Osteoblast (primary cell): ENCODE measurements around the gene MUC5B. TPM values are rescaled to one million over a fixed set of nuclear protein-coding genes. Genes with fewer than 3 reads are reported as not detected.

ENCODE experiments used
- DNase-seq: peaks from one replicate; pipeline ENCODE4 v3.0.0; 2011; ENCODE audit warnings: low spot score, mixed read lengths; ENCODE audit not compliant: insufficient read length; ENCODE audit errors: missing footprints
- H2AFZ ChIP-seq: 2 replicates; pipeline ENCODE4 v1.6.0; 2011; ENCODE audit warnings: mild to moderate bottlenecking, low read length
- H3K27ac ChIP-seq: 2 replicates; pipeline ENCODE4 v1.5.1; 2011; ENCODE audit warnings: mild to moderate bottlenecking, low read depth, low read length, moderate library complexity
- H3K27me3 ChIP-seq: 2 replicates; pipeline ENCODE4 v1.6.0; 2012; ENCODE audit warnings: mild to moderate bottlenecking, control low read depth, inconsistent platforms, low read length, moderate library complexity; ENCODE audit not compliant: insufficient read depth
- H3K36me3 ChIP-seq: 2 replicates; pipeline ENCODE4 v1.5.1; 2011; ENCODE audit warnings: mild to moderate bottlenecking, low read length, control low read depth, moderate library complexity; ENCODE audit not compliant: insufficient read depth
- H3K4me1 ChIP-seq: 2 replicates; pipeline ENCODE4 v1.5.1; 2011; ENCODE audit warnings: mild to moderate bottlenecking, low read length, control low read depth, moderate library complexity; ENCODE audit not compliant: insufficient read depth
- H3K4me2 ChIP-seq: 2 replicates; pipeline ENCODE4 v1.6.0; 2011; ENCODE audit warnings: mild to moderate bottlenecking, low read length; ENCODE audit not compliant: insufficient read depth
- H3K4me3 ChIP-seq: fragments of 200-600 bp; sonication (generic); 3 replicates; pipeline ENCODE4 v1.5.1; 2012; ENCODE audit warnings: mild to moderate bottlenecking, low read length, inconsistent platforms; ENCODE audit not compliant: insufficient read depth
- H3K79me2 ChIP-seq: 2 replicates; pipeline ENCODE4 v1.6.0; 2012; ENCODE audit warnings: mild to moderate bottlenecking, low read length, control low read depth, inconsistent platforms; ENCODE audit not compliant: insufficient read depth
- H3K9me3 ChIP-seq: 2 replicates; pipeline ENCODE4 v1.5.1; 2011; ENCODE audit warnings: low read depth, low read length, control low read depth
- H4K20me1 ChIP-seq: 2 replicates; pipeline ENCODE4 v1.6.0; 2012; ENCODE audit warnings: mild to moderate bottlenecking, low read length, control low read depth; ENCODE audit not compliant: insufficient read depth
- total RNA-seq: library from RNA; depleted of rRNA; stranded (reverse); fragments of >200 nt; gene quantifications from 2 replicates; pipeline ENCODE4 v1.2.3, GENCODE V29; 2012
- TF ChIP-seq, protein P1 (sequence below): IDR thresholded peaks from 2 replicates; pipeline ENCODE4 v1.5.1; 2011; ENCODE audit warnings: mild to moderate bottlenecking, low read depth, low read length, moderate library complexity; ENCODE audit errors: extremely low read depth

Gene MUC5B
- total RNA-seq, 1 donor: not detected

DNA sequence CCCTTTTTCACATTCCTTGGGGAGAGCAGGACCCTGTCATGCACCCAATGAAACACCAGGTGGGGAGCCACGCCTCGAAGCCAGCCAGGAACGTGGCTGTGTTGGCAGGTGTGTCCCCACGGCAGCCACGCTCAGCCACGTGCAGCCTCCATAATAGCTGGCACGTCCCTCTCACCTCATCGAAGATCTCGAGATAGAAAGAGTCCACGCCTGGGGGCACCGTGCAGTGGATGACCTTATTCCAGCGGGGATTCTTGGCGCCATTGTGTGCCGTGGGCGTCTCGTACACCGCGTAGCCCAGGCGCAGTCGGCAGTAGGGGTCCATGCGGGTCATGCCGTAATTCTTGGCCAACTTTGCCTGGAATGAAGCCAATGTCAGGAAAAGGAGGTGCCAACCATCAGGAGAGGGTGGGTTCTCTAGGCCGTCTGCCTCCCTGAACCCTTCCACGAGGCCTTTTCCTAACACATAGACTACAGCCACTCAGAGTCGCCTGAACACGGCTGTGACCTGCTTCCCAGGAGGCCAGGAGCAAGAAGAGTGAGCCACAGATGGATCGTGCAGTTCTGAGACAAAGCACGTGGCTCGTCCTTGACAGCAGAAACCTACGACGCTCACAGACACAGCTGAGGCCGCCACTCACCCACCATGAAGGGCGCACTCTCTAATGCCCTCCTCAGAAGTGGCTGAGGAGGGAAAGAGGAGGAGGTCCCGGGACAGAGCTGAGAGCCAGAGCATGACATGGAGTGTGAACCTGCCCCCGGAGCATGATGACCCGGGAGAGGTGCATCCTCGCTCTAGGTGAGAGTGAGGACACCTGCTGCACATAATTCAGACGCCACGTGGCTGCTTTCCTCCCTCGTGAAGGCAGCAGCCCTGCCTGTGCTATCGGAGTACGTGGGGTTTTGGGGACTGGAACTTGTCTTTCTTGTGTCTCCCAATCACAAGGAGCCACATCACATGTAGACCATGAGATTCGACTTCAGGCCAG is 67.5 kb downstream of the MUC5B start:
- Histone ChIP-seq H3K36me3 (peaks cover 50% of the 10 kb centered on the region), H3K9me3 (no peaks in the 10 kb centered on the region), H4K20me1 (peaks cover 34% of the 10 kb centered on the region), H3K4me3 (no peak overlapping the region), H3K27me3 (no peaks in the 10 kb centered on the region), H3K4me1 (no peaks in the 10 kb centered on the region), H2AFZ (no peak overlapping the region), H3K79me2 (peaks cover 55% of the 10 kb centered on the region), H3K4me2 (no peak overlapping the region), H3K27ac (no peak overlapping the region)
- DNase-seq: no peak
- TF ChIP-seq, protein P1, sequence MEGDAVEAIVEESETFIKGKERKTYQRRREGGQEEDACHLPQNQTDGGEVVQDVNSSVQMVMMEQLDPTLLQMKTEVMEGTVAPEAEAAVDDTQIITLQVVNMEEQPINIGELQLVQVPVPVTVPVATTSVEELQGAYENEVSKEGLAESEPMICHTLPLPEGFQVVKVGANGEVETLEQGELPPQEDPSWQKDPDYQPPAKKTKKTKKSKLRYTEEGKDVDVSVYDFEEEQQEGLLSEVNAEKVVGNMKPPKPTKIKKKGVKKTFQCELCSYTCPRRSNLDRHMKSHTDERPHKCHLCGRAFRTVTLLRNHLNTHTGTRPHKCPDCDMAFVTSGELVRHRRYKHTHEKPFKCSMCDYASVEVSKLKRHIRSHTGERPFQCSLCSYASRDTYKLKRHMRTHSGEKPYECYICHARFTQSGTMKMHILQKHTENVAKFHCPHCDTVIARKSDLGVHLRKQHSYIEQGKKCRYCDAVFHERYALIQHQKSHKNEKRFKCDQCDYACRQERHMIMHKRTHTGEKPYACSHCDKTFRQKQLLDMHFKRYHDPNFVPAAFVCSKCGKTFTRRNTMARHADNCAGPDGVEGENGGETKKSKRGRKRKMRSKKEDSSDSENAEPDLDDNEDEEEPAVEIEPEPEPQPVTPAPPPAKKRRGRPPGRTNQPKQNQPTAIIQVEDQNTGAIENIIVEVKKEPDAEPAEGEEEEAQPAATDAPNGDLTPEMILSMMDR: no peak

DNA sequence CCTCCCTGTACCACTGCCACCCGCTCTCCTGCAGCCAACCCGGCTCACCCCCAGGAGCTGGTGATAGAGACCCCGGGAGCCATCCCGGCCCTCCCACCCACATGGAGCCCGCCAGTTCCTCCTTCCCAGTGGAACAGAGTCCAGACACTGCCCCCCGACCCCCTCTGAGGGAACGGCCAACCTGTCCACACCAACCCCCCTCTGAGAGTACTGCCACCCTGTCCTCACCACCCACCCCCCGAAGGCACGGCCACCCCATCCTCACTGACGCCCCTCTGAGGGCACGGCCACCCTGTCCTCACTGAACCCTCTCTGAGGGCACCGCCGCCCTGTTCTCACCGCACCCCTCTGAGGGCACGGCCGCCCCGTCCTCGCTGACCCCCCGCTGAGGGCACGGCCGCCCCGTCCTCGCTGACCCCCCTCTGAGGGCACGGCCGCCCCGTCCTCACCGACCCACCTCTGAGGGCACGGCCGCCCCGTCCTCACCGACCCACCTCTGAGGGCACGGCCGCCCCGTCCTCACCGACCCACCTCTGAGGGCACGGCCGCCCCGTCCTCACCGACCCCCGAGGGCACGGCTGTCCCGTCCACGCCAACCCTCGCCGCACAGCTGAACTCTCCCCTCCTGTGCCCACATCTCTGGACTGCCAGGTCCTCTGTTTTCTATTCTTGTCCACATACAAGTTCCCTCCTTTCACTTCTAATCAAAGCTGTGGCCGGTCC is 68.6 kb downstream of the MUC5B start:
- peaks cover 39% of the 10 kb centered on the region for H3K36me3 ChIP-seq

DNA sequence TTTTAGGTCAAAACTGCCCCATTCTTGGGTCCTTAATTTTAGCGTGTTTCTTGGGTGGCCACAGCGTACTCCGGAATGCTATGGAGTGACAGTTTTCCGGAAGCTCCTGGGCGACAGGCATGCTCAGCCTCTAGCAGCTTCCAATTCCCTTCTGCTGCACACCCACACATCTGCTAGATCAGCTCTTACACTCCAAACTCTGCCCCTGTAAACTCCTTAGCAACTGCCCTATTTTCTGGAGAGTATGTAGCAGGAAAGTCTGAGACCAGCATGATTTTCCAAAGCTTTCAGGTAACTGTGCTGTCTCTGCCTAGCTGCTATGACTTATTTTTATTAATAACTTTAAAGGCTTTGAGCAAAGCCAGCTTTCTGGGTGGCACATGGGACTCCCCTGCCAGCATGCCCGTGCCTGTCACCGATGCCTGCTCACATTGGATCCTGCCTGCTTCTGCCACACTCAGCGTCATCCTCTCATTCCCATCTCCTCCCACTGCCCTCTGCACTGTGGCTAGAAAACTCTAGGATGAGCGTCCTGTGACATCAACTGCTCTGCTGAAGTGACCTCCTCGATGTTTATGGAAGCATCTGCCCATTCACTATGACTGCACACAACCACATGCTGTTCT is 69.3 kb downstream of the MUC5B start:
- peaks cover 42% of the 10 kb centered on the region for H4K20me1 ChIP-seq
- no peaks in the 10 kb centered on the region for H3K27me3 ChIP-seq
- no peak overlapping the region for H3K27ac ChIP-seq
- DNase-seq: no peak
- H3K36me3 ChIP-seq: peaks cover 33% of the 10 kb centered on the region
- no peaks in the 10 kb centered on the region for H3K9me3 ChIP-seq
- H2AFZ ChIP-seq: no peak overlapping the region
- H3K79me2 ChIP-seq: peaks cover 68% of the 10 kb centered on the region
- H3K4me2 ChIP-seq: no peak overlapping the region
- TF ChIP-seq, protein P1: no peak
- H3K4me1 ChIP-seq: no peaks in the 10 kb centered on the region
- H3K4me3 ChIP-seq: no peak overlapping the region

More for the DNA sequence above, 68.6 kb downstream of the MUC5B start:
- Histone ChIP-seq H2AFZ (no peak overlapping the region), H3K27ac (no peak overlapping the region), H3K79me2 (peaks cover 66% of the 10 kb centered on the region), H3K4me1 (no peaks in the 10 kb centered on the region), H3K4me3 (no peak overlapping the region), H3K27me3 (no peaks in the 10 kb centered on the region), H4K20me1 (peaks cover 39% of the 10 kb centered on the region), H3K9me3 (no peaks in the 10 kb centered on the region), H3K4me2 (no peak overlapping the region)
- DNase-seq: no peak
- TF ChIP-seq, protein P1: no peak
